B cell (primary cell): Measurements from ENCODE around the gene NIPBL. TPM values are rescaled to one million over a fixed set of nuclear protein-coding genes. Genes with fewer than 3 reads are reported as not detected.
"Not testable (repeated sequence)": the region's sequence is repeated elsewhere in the genome, so short reads cannot be mapped to it uniquely, and the experiment has no call there.

Experiments
- ATAC-seq: fragments of 200-7000 bp; cut with Tn5 transposase; one replicate; pipeline ENCODE4 v1.10.0; 2021; ENCODE audit warnings: low read depth, mild to moderate bottlenecking, moderate number of reproducible peaks, moderate library complexity
- CTCF ChIA-PET: fragments of 350-600 bp; sonication (Branson Sonifier 250); formaldehyde crosslinking; loops from one replicate; lab custom pipeline; 2021; ENCODE audit warnings: antibody characterized with exemption, inconsistent platforms; lab: Charles Lee
- POLR2A ChIA-PET: fragments of 350-600 bp; sonication (Branson Sonifier 250); formaldehyde crosslinking; loops from one replicate; lab custom pipeline; 2021; ENCODE audit warnings: antibody characterized with exemption; lab: Charles Lee
- DNase-seq: peaks from one replicate; pipeline ENCODE4 v3.0.0; 2013
- H2AFZ ChIP-seq: 2 replicates; pipeline ENCODE4 v1.6.1; 2012; ENCODE audit warnings: mild to moderate bottlenecking, low read depth, low read length; ENCODE audit not compliant: insufficient read depth, poor library complexity, severe bottlenecking
- H3K27ac ChIP-seq, 2 donors: 1 replicate in 1 of 2; 2 replicates in 1 of 2; pipeline ENCODE4 v1.5.1; 2012 to 2013; ENCODE audit warnings: low read length in 2 of 2, mild to moderate bottlenecking in 2 of 2, moderate library complexity in 1 of 2
- H3K27me3 ChIP-seq, 4 experiments: fragments of 200-600 bp in 1 of 4; sonication (generic) in 1 of 4; replicated peaks in 1 of 4; 1 replicate in 2 of 4; 2 replicates in 2 of 4; pipeline versions ENCODE4 v1.6.1 to v1.7.0; 2013 to 2016; ENCODE audit warnings: low read length in 3 of 4, mild to moderate bottlenecking in 2 of 4, mixed read lengths in 1 of 4, moderate library complexity in 1 of 4; ENCODE audit not compliant: insufficient read depth in 4 of 4, control insufficient read depth in 3 of 4; ENCODE audit errors: control extremely low read depth in 1 of 4
- H3K36me3 ChIP-seq, 2 experiments: replicated peaks in 1 of 2; 1 replicate in 1 of 2; 2 replicates in 1 of 2; pipeline versions ENCODE4 v1.6.1 to v1.7.1; 2013; ENCODE audit warnings: low read length in 1 of 2; ENCODE audit not compliant: insufficient read depth in 2 of 2, control insufficient read depth in 1 of 2; ENCODE audit errors: control extremely low read depth in 1 of 2, extremely low read depth in 1 of 2
- H3K4me1 ChIP-seq, 2 donors: fragments of 200-600 bp in 1 of 2; sonication (generic) in 1 of 2; 1 replicate in 1 of 2; 2 replicates in 1 of 2; pipeline versions ENCODE4 v1.5.1 to v1.6.1; 2013 to 2017; ENCODE audit warnings: low read length in 2 of 2; ENCODE audit not compliant: control insufficient read depth in 2 of 2, insufficient read depth in 2 of 2
- H3K4me2 ChIP-seq: replicated peaks from 2 replicates; pipeline ENCODE3; 2012; ENCODE audit warnings: mild to moderate bottlenecking, low read depth, low read length; ENCODE audit not compliant: poor library complexity, severe bottlenecking
- H3K4me3 ChIP-seq, 5 experiments: fragments of 200-600 bp in 1 of 5; sonication (generic) in 1 of 5; 1 replicate in 3 of 5; 2 replicates in 2 of 5; pipeline versions ENCODE4 v1.5.1 to v1.7.0; 2011 to 2016; ENCODE audit warnings: low read length in 4 of 5, mild to moderate bottlenecking in 4 of 5, low read depth in 2 of 5, control low read depth in 1 of 5, moderate library complexity in 1 of 5; ENCODE audit not compliant: insufficient read depth in 1 of 5; ENCODE audit errors: control extremely low read depth in 1 of 5, extremely low read depth in 1 of 5
- H3K79me2 ChIP-seq: fragments of 200-600 bp; sonication (generic); one replicate; pipeline ENCODE4 v1.6.0; 2016; ENCODE audit warnings: low read length; ENCODE audit not compliant: control insufficient read depth, insufficient read depth
- H3K9ac ChIP-seq: fragments of 200-600 bp; sonication (generic); 2 replicates; pipeline ENCODE4 v1.6.1; 2017; ENCODE audit warnings: mild to moderate bottlenecking, low read length, moderate library complexity
- H3K9me3 ChIP-seq, 3 donors: one replicate each; pipeline versions ENCODE4 v1.6.1 to v1.7.1; 2013; ENCODE audit warnings: low read length in 2 of 3; ENCODE audit not compliant: control insufficient read depth in 2 of 3, insufficient read depth in 1 of 3; ENCODE audit errors: control extremely low read depth in 1 of 3
- H4K20me1 ChIP-seq: 2 replicates; pipeline ENCODE4 v1.6.0; 2012; ENCODE audit warnings: mild to moderate bottlenecking, low read length; ENCODE audit not compliant: insufficient read depth, control insufficient read depth, poor library complexity, severe bottlenecking
- H3K27ac Mint-ChIP-seq: one replicate; pipeline ENCODE4 v1.8.0; 2021; ENCODE audit warnings: mixed read lengths
- H3K27me3 Mint-ChIP-seq: one replicate; pipeline ENCODE4 v1.8.0; 2021; ENCODE audit warnings: mixed read lengths
- H3K4me1 Mint-ChIP-seq: one replicate; pipeline ENCODE4 v1.8.0; 2021; ENCODE audit warnings: mixed read lengths
- H3K4me3 Mint-ChIP-seq: one replicate; pipeline ENCODE4 v1.8.0; 2021; ENCODE audit warnings: mixed read lengths
- H3K9me3 Mint-ChIP-seq: one replicate; pipeline ENCODE4 v1.8.0; 2022; ENCODE audit warnings: mixed read lengths; ENCODE audit not compliant: insufficient read depth
- EZH2 ChIP-seq: IDR thresholded peaks from 2 replicates; pipeline ENCODE4 v1.6.1; 2012; ENCODE audit warnings: borderline replicate concordance, low read depth, mild to moderate bottlenecking, moderate library complexity, low read length; ENCODE audit not compliant: insufficient read depth, poor library complexity, severe bottlenecking
- WGBS: methylation state at CpG from one replicate; pipeline ENCODE4 v1.1.5; 2013; ENCODE audit warnings: missing lambda C conversion rate; ENCODE audit not compliant: insufficient coverage; 5-methylcytosine and 5-hydroxymethylcytosine counted together
- intact Hi-C: fragments of 100-400 bp; cut with micrococcal nuclease; formaldehyde crosslinking; loops from one replicate; pipeline ENCODE4 v1.10.0; 2022
- polyA plus RNA-seq: library from polyadenylated mRNA; depleted of rRNA; stranded (reverse); fragments of >200 nt; gene quantifications from 2 replicates; pipeline ENCODE4 v1.2.3, GENCODE V29; 2012
- total RNA-seq, 2 donors: library from RNA; stranded (reverse); fragments of 120-200 nt in 1 of 2; gene quantifications; 1 replicate in 1 of 2; 2 replicates in 1 of 2; pipeline versions ENCODE4 v1.2.3 to v1.2.4, GENCODE V29; 2013 to 2022
- TF ChIP-seq, protein P1 (sequence below): fragments of 200-600 bp; IDR thresholded peaks from one replicate; pipeline ENCODE4 v1.8.0; 2022; ENCODE audit warnings: antibody characterized with exemption, mild to moderate bottlenecking

The NIPBL gene
- total and polyA plus RNA-seq, 2 donors (not counting 1 experiment from before 2014, with no cell fraction given), result 24.7 to 112 TPM

DNA sequence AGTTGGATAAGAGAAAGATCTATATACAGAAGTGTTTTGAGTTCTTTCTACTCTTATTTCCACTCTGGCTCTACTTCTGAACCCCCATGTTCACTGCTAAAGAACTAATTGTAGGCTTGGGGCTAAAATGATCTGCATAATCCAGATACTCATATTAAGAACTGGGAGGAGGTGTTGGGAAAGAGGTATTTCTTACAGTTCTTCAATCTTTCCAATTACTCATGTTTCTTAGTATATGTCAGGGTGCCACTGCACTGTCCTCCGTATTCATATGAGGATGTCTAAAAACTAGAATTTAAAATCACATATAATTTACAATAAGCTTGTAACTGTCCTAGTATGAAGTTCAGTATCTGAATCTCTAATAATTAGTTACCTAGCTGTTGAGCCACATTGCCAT lies 12.7 kb downstream of the NIPBL start:
- Mint-ChIP-seq H3K9me3 (no peaks in the 10 kb centered on the region), H3K4me3 (no peak overlapping the region), H3K4me1 (peaks cover 59% of the 10 kb centered on the region), H3K27ac (no peak overlapping the region), H3K27me3 (no peaks in the 10 kb centered on the region)
- H2AFZ ChIP-seq, result no peak overlapping the region
- no peak for TF ChIP-seq EZH2
- TF ChIP-seq, protein P1, sequence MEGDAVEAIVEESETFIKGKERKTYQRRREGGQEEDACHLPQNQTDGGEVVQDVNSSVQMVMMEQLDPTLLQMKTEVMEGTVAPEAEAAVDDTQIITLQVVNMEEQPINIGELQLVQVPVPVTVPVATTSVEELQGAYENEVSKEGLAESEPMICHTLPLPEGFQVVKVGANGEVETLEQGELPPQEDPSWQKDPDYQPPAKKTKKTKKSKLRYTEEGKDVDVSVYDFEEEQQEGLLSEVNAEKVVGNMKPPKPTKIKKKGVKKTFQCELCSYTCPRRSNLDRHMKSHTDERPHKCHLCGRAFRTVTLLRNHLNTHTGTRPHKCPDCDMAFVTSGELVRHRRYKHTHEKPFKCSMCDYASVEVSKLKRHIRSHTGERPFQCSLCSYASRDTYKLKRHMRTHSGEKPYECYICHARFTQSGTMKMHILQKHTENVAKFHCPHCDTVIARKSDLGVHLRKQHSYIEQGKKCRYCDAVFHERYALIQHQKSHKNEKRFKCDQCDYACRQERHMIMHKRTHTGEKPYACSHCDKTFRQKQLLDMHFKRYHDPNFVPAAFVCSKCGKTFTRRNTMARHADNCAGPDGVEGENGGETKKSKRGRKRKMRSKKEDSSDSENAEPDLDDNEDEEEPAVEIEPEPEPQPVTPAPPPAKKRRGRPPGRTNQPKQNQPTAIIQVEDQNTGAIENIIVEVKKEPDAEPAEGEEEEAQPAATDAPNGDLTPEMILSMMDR, result no peak
- CTCF ChIA-PET, result no interaction called here
- H3K27ac ChIP-seq, result no peak overlapping the region
- peaks cover 24 to 31% of the 10 kb centered on the region in 2 donors for H3K4me1 ChIP-seq
- intact Hi-C loops, result no loop called here
- no peak for ATAC-seq
- H3K36me3 ChIP-seq, result peaks cover 4 to 12% of the 10 kb centered on the region in 2 experiments
- no peaks in the 10 kb centered on the region for H3K27me3 ChIP-seq
- peaks cover 88% of the 10 kb centered on the region for H4K20me1 ChIP-seq
- H3K4me2 ChIP-seq, result no peak overlapping the region
- WGBS, result no CpG with 5 or more reads among the region's 1 CpG
- no peak for DNase-seq
- POLR2A ChIA-PET, result no interaction called here
- H3K4me3 ChIP-seq, result no peak overlapping the region
- H3K9me3 ChIP-seq, result peaks cover 0 to 4% (median 0%) of the 10 kb centered on the region in 3 donors
- peaks cover 97% of the 10 kb centered on the region for H3K79me2 ChIP-seq
- no peak overlapping the region for H3K9ac ChIP-seq

- ChIA-PET CTCF (no interaction called here), POLR2A (no interaction called here)
- peaks cover 63% of the 10 kb centered on the region for H3K4me1 Mint-ChIP-seq
- Histone ChIP-seq H3K4me1 (peaks cover 11 to 37% of the 10 kb centered on the region in 2 donors), H2AFZ (no peak overlapping the region), H3K4me2 (no peak overlapping the region), H3K9ac (no peak overlapping the region), H3K79me2 (peaks cover 97% of the 10 kb centered on the region), H3K27ac (no peak overlapping the region), H3K27me3 (no peaks in the 10 kb centered on the region), H4K20me1 (peaks cover 87% of the 10 kb centered on the region), H3K9me3 (peaks cover 0 to 4% (median 0%) of the 10 kb centered on the region in 3 donors), H3K4me3 (no peak overlapping the region), H3K36me3 (peaks cover 3 to 9% of the 10 kb centered on the region in 2 experiments)
- no peak for TF ChIP-seq EZH2
- TF ChIP-seq, protein P1, result no peak
- no peaks in the 10 kb centered on the region for H3K27me3 Mint-ChIP-seq
- DNase-seq (no peak), ATAC-seq (no peak)
- 100% methylated on average over 1 of the region's 1 CpG for WGBS
- intact Hi-C loops, result no loop called here
- no peaks in the 10 kb centered on the region for H3K9me3 Mint-ChIP-seq
- no peak overlapping the region for H3K27ac Mint-ChIP-seq
- no peak overlapping the region for H3K4me3 Mint-ChIP-seq
These were observed 14.7 kb downstream of the NIPBL start for GRCh38 chr5:36891266-36891665.

- H3K4me3 Mint-ChIP-seq, intact Hi-C loops, H3K27ac Mint-ChIP-seq: not testable (repeated sequence)
These were observed 15.7 kb downstream of the NIPBL start for GRCh38 chr5:36892085-36892830.

More at GRCh38 chr5:36892085-36892830, 15.7 kb downstream of the NIPBL start:
- Histone ChIP-seq H3K79me2 (peaks cover 97% of the 10 kb centered on the region), H4K20me1 (peaks cover 83% of the 10 kb centered on the region), H3K4me1 (peaks cover 5 to 30% of the 10 kb centered on the region in 2 donors)
- ATAC-seq, H3K9ac ChIP-seq, H3K9me3 Mint-ChIP-seq, H3K4me2 ChIP-seq, DNase-seq, H3K27me3 Mint-ChIP-seq, CTCF ChIA-PET, POLR2A ChIA-PET, H3K9me3 ChIP-seq, H3K4me3 ChIP-seq, H3K36me3 ChIP-seq, H2AFZ ChIP-seq, H3K27me3 ChIP-seq, H3K27ac ChIP-seq: not testable (repeated sequence)
- H3K4me1 Mint-ChIP-seq, result peaks cover 63% of the 10 kb centered on the region
- WGBS, result no CpG with 5 or more reads among the region's 6 CpGs
